ENCODE results near the gene NKAIN4. TPM values are rescaled to one million over a fixed set of nuclear protein-coding genes. Genes with fewer than 3 reads are reported as not detected.
"Not testable (repeated sequence)": the region's sequence is repeated elsewhere in the genome, so short reads cannot be mapped to it uniquely, and the experiment has no call there.

NKAIN4 gene
- total RNA-seq, 2 experiments from 2014 or later, result not detected

DNA sequence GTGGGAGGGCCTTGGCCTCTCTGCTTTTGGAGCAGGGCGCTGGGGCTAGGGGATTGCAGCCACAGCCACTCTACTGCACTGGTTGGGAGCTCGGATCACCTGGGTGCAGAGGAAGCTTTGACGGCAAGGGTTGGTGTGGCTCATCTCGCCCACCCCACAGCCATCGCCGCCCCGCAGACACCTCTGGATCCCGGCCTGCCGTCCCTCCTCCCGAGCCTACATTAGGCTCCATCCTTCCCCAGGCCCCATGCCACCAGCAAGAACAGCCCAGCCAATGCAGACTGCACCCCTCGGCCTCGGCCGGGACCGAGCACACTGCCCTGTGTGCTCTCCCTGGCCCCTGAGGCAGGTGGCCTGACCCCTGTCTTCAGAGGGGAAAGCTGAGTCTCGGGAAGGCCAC lies 6.3 kb upstream of the NKAIN4 start:
- H3K36me3 Mint-ChIP-seq (ENCODE audit: low read depth), result no peaks in the 10 kb centered on the region
- H3K4me3 Mint-ChIP-seq, result no peak overlapping the region

DNA sequence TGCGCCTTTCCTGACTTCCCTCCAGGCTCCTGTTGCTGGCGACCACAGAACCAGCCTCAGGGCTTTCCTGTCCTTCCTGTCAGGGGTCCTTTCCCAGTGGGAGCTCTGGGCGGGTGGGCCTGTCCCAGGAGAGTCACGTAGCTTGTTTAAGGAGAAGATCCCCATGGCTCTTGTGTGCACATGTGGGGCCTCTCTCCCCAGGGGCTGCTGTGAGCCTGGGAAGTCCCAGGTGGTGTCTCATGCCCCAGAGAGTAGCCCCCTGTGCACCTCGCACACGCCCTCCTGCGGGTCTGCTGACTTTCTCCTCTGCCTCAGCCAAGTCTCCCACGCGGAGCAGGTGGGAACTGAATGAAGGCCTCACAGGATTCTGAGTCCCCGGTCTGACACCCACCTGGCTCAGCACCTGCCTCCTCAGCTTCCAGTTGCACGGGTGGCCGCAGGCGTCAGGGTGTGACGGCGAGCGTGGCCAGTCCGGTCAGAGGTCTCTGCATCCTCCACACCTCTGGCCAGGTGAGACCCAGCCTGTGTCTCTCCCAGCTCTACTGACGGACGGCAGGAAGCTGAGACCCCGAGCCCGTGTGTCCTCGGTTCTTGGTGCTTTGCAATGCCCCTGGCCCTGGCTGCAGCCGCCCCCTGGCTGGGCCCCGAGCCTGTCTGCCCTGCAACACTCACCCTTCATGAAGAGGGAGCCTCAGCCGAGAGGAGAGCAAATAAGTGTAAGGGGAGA lies 5.6 kb upstream of the NKAIN4 start:
- H3K27ac Mint-ChIP-seq, result no peak overlapping the region
- no peaks in the 10 kb centered on the region for H3K36me3 Mint-ChIP-seq (ENCODE audit: low read depth)
- H3K4me3 Mint-ChIP-seq, result no peak overlapping the region
- ATAC-seq, result no peak
- H3K4me1 Mint-ChIP-seq (ENCODE audit: low read depth), result peaks cover 13% of the 10 kb centered on the region
- DNase-seq, result no peak
- ChIA-PET POLR2A (no interaction called here), CTCF (no interaction called here)
- peaks cover 23% of the 10 kb centered on the region for H3K27me3 Mint-ChIP-seq (ENCODE audit: low read depth)
- no peaks in the 10 kb centered on the region for H3K9me3 Mint-ChIP-seq (ENCODE audit: insufficient read depth)

More for the DNA sequence above, 6.3 kb upstream of the NKAIN4 start:
- Mint-ChIP-seq H3K27me3 (ENCODE audit: low read depth) (peaks cover 17% of the 10 kb centered on the region), H3K9me3 (ENCODE audit: insufficient read depth) (no peaks in the 10 kb centered on the region), H3K27ac (no peak overlapping the region), H3K4me1 (ENCODE audit: low read depth) (peaks cover 13% of the 10 kb centered on the region)
- POLR2A ChIA-PET, result no interaction called here
- no peak for ATAC-seq
- no peak for DNase-seq
- CTCF ChIA-PET, result interaction anchor here (1.2 kb wide), 1 partner anchor 37 kb away, joined by 3 read pairs; no protein-coding TSS in a partner anchor

DNA sequence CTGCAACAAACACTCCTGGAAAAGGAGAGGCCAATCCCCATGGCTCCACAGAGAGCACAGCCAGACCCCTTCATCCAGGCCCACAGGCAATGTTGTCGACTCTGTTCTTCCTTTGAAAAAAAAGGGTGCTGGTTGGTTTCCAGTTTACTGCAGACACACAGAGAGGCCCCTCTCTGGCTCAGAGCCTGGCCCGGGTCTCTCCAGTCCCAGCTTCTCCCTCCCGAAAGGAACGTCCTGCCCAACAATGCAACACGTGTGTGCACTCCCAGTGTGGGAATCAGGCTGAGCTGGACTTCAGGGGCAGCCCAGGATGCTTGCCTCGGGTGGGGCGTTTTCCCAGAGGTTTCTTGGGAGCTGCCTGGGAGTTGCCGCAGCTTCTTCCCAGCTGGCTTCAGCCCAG lies 4.5 kb upstream of the NKAIN4 start:
- Mint-ChIP-seq H3K27me3 (ENCODE audit: low read depth) (peaks cover 26% of the 10 kb centered on the region), H3K4me1 (ENCODE audit: low read depth) (peaks cover 13% of the 10 kb centered on the region), H3K27ac (no peak overlapping the region), H3K4me3 (no peak overlapping the region), H3K36me3 (ENCODE audit: low read depth) (no peaks in the 10 kb centered on the region), H3K9me3 (ENCODE audit: insufficient read depth) (no peaks in the 10 kb centered on the region)
- ChIA-PET CTCF (no interaction called here), POLR2A (no interaction called here)
- DNase-seq (no peak), ATAC-seq (no peak)

DNA sequence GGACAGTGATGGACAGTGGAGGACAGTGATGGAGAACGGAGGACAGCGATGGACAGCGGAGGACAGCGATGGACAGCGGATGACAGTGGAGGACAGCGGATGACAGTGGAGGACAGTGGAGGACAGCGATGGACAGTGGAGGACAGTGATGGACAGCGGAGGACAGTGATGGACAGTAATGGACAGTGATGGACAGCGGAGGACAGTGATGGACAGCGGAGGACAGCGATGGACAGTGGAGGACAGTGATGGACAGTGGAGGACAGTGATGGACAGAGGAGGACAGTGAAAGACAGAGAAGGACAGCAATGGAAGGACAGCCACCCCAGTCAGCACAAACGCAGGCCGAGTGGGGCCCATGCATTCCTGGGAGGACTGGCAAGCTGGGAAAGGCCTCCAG lies 3.4 kb upstream of the NKAIN4 start:
- no peak overlapping the region for H3K27ac Mint-ChIP-seq
- CTCF ChIA-PET, result interaction anchor here (1.2 kb wide), 1 partner anchor 35 kb away, joined by 3 read pairs; no protein-coding TSS in a partner anchor
- H3K4me1 Mint-ChIP-seq (ENCODE audit: low read depth), result peaks cover 10% of the 10 kb centered on the region
- peaks cover 35% of the 10 kb centered on the region for H3K27me3 Mint-ChIP-seq (ENCODE audit: low read depth)
- DNase-seq (no peak), ATAC-seq (no peak)
- H3K9me3 Mint-ChIP-seq (ENCODE audit: insufficient read depth), result no peaks in the 10 kb centered on the region
- H3K36me3 Mint-ChIP-seq (ENCODE audit: low read depth), result no peaks in the 10 kb centered on the region
- POLR2A ChIA-PET, result no interaction called here
- no peak overlapping the region for H3K4me3 Mint-ChIP-seq

DNA sequence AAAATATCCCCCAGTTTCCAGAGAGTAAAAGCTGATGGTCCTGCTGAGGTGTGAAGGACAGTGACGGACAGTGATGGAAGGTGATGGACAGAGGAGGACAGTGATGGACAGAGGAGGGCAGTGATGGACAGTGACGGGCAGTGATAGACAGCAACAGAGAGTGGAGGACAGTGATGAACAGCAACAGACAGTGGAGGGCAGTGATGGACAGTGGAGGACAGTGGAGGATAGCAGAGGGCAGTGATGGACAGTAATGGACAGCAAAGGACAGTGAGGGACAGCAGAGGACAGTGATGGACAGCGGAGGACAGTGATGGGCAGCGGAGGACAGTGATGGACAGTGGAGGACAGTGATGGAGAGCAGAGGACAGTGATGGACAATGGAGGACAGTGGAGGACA lies 2.7 kb upstream of the NKAIN4 start:
- CTCF ChIA-PET, result no interaction called here
- peaks cover 39% of the 10 kb centered on the region for H3K27me3 Mint-ChIP-seq (ENCODE audit: low read depth)
- POLR2A ChIA-PET, result no interaction called here
- DNase-seq, result no peak
- H3K36me3 Mint-ChIP-seq (ENCODE audit: low read depth), result no peaks in the 10 kb centered on the region
- peaks cover 4% of the 10 kb centered on the region for H3K4me1 Mint-ChIP-seq (ENCODE audit: low read depth)
- ATAC-seq, result no peak
- H3K27ac Mint-ChIP-seq, result no peak overlapping the region
- no peak overlapping the region for H3K4me3 Mint-ChIP-seq
- no peaks in the 10 kb centered on the region for H3K9me3 Mint-ChIP-seq (ENCODE audit: insufficient read depth)

DNA sequence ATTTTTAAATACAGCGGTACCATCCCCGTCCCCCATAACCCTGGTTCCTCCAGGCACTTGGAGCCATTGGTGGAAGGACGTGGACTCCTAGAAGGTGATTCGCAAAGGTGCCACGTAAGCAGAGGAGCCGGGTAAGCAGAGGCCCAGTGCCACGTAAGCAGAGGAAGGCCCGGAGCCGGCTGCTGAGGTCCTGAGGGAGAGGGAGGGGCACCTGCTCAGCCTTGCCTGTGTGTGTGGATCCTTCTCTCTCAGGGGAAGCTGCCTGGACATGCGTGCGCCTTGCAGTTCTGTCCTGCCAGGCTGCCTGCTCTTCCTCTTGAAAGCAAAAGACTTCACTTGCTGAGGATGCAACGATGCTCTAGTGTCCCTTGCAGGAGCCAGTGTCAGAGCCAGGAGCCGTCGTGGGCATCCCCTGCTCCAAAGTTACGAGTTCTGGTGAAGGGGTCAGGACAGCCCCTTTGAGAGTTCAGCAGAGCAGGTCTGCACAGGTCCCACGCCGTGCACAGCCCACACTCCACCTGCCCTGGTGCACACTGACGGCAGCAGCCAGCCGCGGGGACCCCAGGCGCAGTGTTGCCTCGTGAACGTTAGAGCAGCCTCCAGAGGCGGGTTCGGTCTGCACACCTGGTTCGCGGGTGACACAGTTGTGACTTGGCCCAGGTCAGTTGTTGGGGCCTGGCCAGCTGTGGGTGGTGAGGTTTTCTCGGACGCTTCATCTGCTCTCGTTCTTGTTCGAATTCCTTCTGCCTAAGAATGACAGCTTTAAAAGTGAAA lies 1.9 kb upstream of the NKAIN4 start:
- no peaks in the 10 kb centered on the region for H3K9me3 Mint-ChIP-seq (ENCODE audit: insufficient read depth)
- H3K4me1 Mint-ChIP-seq (ENCODE audit: low read depth), result no peaks in the 10 kb centered on the region
- H3K36me3 Mint-ChIP-seq (ENCODE audit: low read depth), result no peaks in the 10 kb centered on the region
- no peak overlapping the region for H3K4me3 Mint-ChIP-seq
- DNase-seq (no peak), ATAC-seq (no peak)
- peaks cover 39% of the 10 kb centered on the region for H3K27me3 Mint-ChIP-seq (ENCODE audit: low read depth)
- ChIA-PET CTCF (no interaction called here), POLR2A (no interaction called here)
- H3K27ac Mint-ChIP-seq, result no peak overlapping the region

DNA sequence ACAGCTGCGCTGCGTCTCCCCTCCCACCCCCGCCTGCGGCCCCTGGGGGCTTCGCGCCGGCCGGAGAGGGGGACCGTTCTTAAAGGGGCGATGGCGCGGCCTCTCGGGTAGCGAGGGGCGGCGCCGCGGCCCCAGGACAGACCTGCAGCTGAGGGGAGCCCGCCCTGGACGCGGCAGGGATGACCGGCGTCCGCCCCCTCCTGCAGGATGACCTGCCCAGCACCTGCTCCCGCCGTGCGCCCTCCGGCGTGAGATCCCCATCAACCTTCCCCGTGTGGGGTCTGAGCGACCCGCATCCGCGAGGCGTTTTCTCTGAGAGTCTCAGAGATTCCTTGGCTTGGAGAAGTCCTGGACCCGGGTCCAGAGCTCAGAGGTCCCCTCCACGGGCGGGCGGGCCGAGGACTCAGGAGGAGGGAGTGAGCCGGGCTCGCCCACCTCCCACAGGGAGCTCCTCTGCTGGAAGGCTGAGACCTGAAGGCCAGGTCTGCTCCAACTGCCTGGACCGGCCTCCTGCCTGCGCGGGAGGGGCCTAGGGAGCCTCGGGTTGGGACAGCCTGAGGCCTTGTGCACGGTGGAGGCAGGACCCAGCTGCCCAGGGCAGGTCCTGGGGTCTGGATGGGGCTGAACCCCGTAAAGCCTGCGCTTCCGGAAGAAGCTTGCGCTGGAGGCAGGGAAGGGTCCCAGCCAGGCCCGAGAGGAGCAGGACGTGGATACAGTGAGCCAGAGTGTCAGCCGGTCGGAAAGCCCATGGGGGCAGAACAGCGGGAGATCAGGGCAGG lies 532 bp upstream of the NKAIN4 start:
- DNase-seq (no peak), ATAC-seq (no peak)
- ChIA-PET POLR2A (no interaction called here), CTCF (interaction anchor here (1.5 kb wide), 1 partner anchor 32 kb away, joined by 3 read pairs; no protein-coding TSS in a partner anchor)
- Mint-ChIP-seq H3K36me3 (ENCODE audit: low read depth) (no peaks in the 10 kb centered on the region), H3K27ac (no peak overlapping the region), H3K9me3 (ENCODE audit: insufficient read depth) (no peaks in the 10 kb centered on the region), H3K27me3 (ENCODE audit: low read depth) (peaks cover 41% of the 10 kb centered on the region), H3K4me3 (no peak overlapping the region), H3K4me1 (ENCODE audit: low read depth) (no peaks in the 10 kb centered on the region)

DNA sequence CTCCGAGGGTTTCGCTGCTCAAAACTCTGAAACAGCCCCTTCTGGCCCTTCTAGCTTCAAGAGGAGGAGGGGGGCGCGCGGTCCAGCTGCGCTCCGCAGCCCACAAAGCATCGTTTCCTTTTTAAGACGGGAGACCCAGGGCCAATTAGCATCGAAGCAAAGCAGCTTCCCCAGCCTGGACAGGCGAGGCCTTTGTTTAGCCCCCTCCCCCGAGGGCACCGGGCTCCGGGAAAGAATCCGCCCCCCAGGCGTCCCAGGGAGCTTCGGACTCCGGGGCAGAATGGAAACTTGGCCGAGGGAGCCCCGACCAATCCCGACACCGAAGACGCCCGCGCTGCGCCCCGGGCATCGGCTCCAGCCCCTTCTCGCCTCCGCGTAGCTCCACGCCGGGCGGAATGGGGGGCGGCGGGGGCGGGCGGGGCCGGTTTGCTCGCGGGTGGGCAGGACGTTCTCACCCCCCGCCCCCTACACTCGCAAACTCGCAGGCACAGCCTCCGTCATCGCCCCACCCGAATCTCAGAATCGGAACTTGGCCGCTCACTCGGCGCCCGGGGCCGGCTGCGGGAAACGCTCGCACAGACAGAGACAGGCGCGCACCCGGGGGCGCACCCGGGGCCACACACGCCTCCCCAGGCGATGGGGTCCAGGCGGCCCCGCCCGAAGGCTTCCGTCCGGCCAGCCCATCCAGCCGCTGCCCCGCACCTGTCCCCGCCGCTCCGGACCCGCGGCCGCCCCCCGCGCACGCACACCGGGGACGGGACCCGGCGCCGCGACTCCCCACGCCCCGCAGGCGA lies 628 bp downstream of the NKAIN4 start:
- H3K27ac Mint-ChIP-seq, result no peak overlapping the region
- ATAC-seq (no peak), DNase-seq (no peak)
- H3K4me1 Mint-ChIP-seq (ENCODE audit: low read depth), result no peaks in the 10 kb centered on the region
- peaks cover 41% of the 10 kb centered on the region for H3K27me3 Mint-ChIP-seq (ENCODE audit: low read depth)
- ChIA-PET POLR2A (interaction anchor here (0.6 kb wide), 1 partner anchor 29 kb away, joined by 5 read pairs; no protein-coding TSS in a partner anchor), CTCF (interaction anchor here (1.0 to 1.5 kb wide), 2 partner anchors 30 to 31 kb away, joined by 3 to 5 read pairs; no protein-coding TSS in a partner anchor)
- no peak overlapping the region for H3K4me3 Mint-ChIP-seq
- H3K36me3 Mint-ChIP-seq (ENCODE audit: low read depth), result no peaks in the 10 kb centered on the region
- no peaks in the 10 kb centered on the region for H3K9me3 Mint-ChIP-seq (ENCODE audit: insufficient read depth)

DNA sequence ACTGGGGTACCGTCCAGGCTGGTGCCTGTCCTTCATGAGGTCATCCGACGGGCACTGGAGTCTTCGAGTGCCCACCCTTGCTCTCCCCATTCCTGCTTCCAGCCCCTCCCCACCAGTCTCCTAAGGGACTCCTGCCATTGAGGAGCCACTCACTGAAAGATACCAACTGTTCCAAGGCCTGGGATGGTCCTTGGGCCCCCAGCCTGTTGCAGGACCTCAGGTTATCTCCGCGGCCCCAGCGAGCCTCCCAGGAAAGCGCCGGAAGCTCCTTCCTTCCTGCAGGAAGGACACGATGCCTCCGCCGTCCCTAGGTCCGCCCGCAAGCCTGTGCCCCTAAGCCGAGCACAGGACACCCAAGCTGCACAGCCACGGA lies 1.2 kb downstream of the NKAIN4 start:
- ChIA-PET CTCF (interaction anchor here (1.0 kb wide), 1 partner anchor 29 kb away, joined by 5 read pairs; no protein-coding TSS in a partner anchor), POLR2A (no interaction called here)
- H3K4me3 Mint-ChIP-seq, result no peak overlapping the region
- H3K36me3 Mint-ChIP-seq (ENCODE audit: low read depth), result no peaks in the 10 kb centered on the region
- DNase-seq (no peak), ATAC-seq (no peak)
- H3K9me3 Mint-ChIP-seq (ENCODE audit: insufficient read depth), result no peaks in the 10 kb centered on the region
- H3K27ac Mint-ChIP-seq, result no peak overlapping the region
- peaks cover 41% of the 10 kb centered on the region for H3K27me3 Mint-ChIP-seq (ENCODE audit: low read depth)
- H3K4me1 Mint-ChIP-seq (ENCODE audit: low read depth), result no peaks in the 10 kb centered on the region

DNA sequence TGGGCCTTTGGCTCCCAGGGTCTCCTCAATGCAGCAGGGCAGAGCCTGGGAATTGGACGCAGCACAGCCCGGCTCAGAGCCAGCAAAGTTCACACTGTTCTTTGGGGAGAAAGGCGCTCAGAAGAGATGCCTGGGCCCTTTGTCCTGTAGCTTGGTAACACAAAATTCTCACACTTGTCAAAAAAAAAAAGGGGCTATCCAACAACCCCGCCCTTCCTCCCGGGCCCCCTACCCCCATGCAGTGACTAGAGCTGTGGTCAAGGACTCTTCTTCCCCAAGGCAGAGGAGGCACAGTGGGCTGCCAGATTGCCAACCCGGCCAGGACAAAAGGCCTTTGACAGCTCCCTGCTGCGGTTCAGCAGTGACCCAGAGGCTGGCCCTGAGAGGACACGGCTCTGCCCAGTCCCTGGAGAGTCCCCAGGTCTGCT lies 2.0 kb downstream of the NKAIN4 start:
- CTCF ChIA-PET, result interaction anchor here (0.7 to 1.8 kb wide), 2 partner anchors 28 to 29 kb away, joined by 3 to 4 read pairs; no protein-coding TSS in a partner anchor
- no peaks in the 10 kb centered on the region for H3K4me1 Mint-ChIP-seq (ENCODE audit: low read depth)
- H3K36me3 Mint-ChIP-seq (ENCODE audit: low read depth), result no peaks in the 10 kb centered on the region
- no peak overlapping the region for H3K27ac Mint-ChIP-seq
- peaks cover 40% of the 10 kb centered on the region for H3K27me3 Mint-ChIP-seq (ENCODE audit: low read depth)
- no peak for DNase-seq
- H3K9me3 Mint-ChIP-seq (ENCODE audit: insufficient read depth), result no peaks in the 10 kb centered on the region
- H3K4me3 Mint-ChIP-seq, result no peak overlapping the region
- POLR2A ChIA-PET, result no interaction called here
- no peak for ATAC-seq

DNA sequence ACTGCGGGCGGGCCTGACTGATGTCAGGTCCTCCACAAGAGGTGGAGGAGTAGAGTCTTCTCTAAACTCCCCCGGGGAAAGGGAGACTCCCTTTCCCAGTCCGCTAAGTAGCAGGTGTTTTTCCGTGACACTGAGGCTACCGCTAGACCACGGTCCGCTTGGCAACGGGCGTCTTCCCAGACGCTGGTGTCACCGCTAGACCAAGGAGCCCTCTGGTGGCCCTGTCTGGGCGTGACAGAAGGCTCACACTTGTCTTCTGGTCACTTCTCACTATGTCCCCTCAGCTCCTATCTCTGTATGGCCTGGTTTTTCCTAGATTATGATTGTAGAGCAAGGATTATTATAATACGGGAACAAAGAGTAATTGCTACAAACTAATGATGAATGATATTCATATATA lies 2.9 kb downstream of the NKAIN4 start:
- not testable (repeated sequence) for H3K4me1 Mint-ChIP-seq (ENCODE audit: low read depth)

More for the DNA sequence above, 2.9 kb downstream of the NKAIN4 start:
- POLR2A ChIA-PET; H3K27ac Mint-ChIP-seq; DNase-seq; H3K9me3 Mint-ChIP-seq (ENCODE audit: insufficient read depth); ATAC-seq; H3K4me3 Mint-ChIP-seq; H3K36me3 Mint-ChIP-seq (ENCODE audit: low read depth): not testable (repeated sequence)
- CTCF ChIA-PET, result interaction anchor here (1.0 to 1.8 kb wide), 2 partner anchors 27 to 28 kb away, joined by 3 to 4 read pairs; no protein-coding TSS in a partner anchor
- peaks cover 31% of the 10 kb centered on the region for H3K27me3 Mint-ChIP-seq (ENCODE audit: low read depth)
